ACHN (cell line): ENCODE data around the gene YTHDC1.
"Not testable (repeated sequence)": the region's sequence is repeated elsewhere in the genome, so short reads cannot be mapped to it uniquely, and the experiment has no call there.

Experiments
- DNase-seq: peaks from one replicate; pipeline ENCODE4 v3.0.0-alpha.2; 2015
- in situ Hi-C: cut with HindIII; loops from 2 replicates; pipeline ENCODE4 v1.10.0; 2017; ENCODE audit warnings: low sequenced_read_pairs, low pct_ligation_motif_present, low pct_unique_long_range_greater_than_20kb

The YTHDC1 gene

DNA sequence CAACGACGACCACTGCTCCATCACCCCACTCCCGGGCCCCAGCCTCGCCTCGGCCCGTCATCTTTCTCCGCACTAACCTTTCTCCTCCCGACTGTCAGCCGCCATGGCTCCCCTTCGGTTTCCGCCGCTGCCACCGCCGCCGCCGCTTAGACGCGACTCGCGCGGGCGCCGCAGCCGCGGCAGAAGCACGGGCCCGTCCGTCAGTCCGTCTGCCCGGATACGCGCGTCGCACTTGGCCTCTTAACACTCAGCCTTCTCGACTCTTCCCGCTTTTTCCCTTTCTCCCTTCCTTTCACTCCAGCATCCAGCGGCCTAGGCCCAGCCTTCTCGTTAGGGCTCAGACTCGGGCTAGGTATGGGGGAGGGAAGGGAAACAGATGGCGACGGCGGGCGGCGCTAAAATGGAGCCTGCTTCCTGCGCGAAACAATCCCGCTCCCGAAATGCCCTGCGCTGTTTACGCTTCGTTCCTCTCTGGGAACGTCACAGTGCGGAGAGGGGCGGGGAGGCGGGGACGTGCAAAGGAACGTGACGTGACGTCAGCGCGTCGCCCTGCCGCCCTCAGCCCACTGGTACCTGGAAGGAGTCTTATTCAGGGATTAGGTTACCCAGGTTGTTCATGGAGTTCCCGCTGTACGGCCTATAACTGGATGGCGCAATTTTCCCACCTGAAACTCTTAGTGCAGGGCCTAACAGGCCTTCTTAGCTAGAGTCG lies at the start of gene YTHDC1:
Gene YTHDC1 (minus strand): TSS at position 442 of the 712 bp plus-strand sequence. CDS start 337 bp downstream, at position 105.
- peak; percentile 94 for DNase-seq
- in situ Hi-C loops: no loop called here

DNA sequence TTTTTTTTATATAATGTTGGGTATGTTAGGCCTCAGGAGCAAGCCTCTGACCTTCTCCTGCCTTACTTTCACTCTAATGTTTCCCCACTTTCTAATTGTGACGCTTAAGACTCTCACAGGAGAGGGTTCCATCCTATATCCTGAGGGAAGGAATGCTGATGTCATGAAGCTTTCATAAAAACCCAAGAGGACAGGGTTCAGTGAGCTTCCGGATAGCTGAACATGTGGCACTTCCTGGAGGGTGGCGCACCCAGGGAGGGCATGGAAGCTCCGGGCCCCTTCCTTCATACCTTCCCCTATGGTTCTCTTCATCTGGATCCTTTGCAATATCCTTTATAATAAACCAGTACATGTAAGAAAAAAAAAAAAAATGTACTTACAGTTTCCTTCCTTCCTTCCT lies 49.4 kb upstream of the YTHDC1 start:
- DNase-seq: no peak
- in situ Hi-C loops: no loop called here

DNA sequence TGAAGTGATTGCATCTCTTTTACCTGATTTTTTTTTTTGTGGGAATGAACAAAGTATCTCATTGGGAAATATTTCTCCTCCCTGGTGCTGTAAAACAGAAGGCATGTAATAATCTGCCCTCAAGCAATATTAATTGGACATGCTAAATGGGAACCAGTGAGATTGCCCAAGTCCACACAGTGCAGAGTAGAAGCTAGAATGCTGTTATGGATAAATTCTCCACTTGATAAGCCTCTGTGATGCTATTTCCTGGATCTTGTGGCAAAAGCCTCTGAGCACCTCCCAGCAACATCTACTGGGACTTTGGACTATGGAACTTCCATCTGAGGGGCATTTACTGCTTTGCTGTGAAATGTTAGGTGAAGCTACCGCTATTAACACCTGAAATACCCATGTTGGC lies 46.9 kb upstream of the YTHDC1 start:
- no peak for DNase-seq
- in situ Hi-C loops: no loop called here

GRCh38 chr4:68391436-68391835 lies 41.5 kb upstream of the YTHDC1 start:
- no peak for DNase-seq
- in situ Hi-C loops: no loop called here

DNA sequence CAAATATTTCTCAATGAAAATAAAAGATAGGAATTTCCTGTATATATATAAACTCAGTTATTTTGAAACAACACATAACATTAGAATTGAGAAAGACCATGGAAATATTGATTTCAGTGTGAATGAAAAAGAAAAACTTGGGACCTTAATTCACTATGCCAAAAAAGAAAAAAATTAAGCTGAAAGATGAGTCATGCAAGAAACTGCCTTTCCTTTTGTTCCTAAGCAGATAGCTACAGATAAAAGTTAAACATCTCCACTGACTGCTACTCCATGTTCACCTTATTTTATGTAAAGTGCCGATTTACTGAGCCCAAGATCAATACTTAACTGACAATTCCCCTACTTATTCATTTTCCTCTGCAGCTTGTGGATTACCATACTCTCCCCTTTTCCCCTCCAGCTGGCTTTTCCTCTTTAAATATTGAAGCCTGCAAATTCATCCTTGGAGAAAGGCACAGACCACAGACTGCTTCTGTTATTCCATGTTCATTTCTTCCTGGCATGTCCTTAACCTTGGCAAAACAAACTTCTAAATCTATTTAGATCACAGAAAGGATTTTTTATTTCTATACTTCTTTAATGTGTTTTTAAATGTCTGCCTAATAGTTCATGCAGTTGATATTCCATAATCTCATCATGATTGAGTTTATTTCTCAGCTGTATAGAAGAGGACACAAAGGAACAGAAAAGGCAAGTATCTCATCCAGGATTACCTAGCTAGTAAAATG lies 40.5 kb upstream of the YTHDC1 start:
- no peak for DNase-seq
- in situ Hi-C loops: no loop called here

DNA sequence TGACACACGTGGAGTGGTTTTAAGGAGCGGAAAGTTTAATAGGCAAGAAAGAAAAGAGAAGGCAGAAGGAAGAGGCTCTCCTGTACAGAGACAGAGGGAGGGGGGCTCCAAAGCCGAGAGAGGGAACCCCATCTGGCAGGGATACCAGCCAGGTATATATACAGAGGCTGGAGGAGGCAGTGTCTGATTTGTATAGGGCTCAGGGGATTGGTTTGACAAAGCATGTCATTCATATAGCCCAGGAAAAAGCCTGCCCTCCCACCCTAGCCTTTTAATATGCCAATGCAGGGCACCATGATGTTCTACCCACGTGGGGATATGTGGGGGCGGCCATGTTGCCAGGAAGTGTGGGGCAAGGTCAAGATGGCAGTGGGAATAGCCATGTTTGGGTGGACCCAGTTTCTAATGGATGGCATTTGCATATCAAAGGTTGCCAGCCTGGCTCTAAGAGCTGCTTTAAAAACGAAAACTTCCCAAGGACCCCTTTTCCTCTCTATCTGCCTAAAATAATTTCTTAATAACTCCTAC lies 39.6 kb upstream of the YTHDC1 start:
- in situ Hi-C loops, DNase-seq: not testable (repeated sequence)

- in situ Hi-C loops: no loop called here
Measured at GRCh38 chr4:68388347-68388865, 38.5 kb upstream of the YTHDC1 start.

DNA sequence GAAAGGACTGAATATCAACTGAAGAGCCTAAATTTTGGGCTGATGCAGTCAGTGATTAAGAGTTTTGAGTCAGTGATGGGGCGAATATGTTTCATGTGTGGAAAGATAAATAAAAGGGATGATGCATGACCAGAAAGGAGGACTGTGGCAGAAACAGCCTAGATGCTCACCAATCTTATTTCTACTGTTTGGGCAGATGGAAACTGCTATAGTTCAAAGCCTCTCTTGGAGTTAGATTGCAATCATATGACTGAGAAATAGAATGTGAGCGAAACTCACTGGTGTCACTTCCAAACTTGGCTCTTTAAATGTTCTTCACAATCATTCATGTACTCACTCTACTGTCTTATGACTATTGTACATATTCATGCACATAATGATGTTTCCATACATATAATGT lies 35.4 kb upstream of the YTHDC1 start:
- in situ Hi-C loops: no loop called here
- DNase-seq: no peak

More at GRCh38 chr4:68388347-68388865, 38.5 kb upstream of the YTHDC1 start:
- DNase-seq: no peak

GRCh38 chr4:68383115-68383514 lies 33.2 kb upstream of the YTHDC1 start:
- DNase-seq: no peak
- in situ Hi-C loops: no loop called here

GRCh38 chr4:68378226-68378625 lies 28.3 kb upstream of the YTHDC1 start:
- in situ Hi-C loops: no loop called here
- no peak for DNase-seq

- peak; percentile 83 for DNase-seq
- in situ Hi-C loops: no loop called here
Measured at GRCh38 chr4:68375667-68376559, 26.0 kb upstream of the YTHDC1 start.

- DNase-seq: no peak
Measured at GRCh38 chr4:68373513-68373912, 23.6 kb upstream of the YTHDC1 start.

DNA sequence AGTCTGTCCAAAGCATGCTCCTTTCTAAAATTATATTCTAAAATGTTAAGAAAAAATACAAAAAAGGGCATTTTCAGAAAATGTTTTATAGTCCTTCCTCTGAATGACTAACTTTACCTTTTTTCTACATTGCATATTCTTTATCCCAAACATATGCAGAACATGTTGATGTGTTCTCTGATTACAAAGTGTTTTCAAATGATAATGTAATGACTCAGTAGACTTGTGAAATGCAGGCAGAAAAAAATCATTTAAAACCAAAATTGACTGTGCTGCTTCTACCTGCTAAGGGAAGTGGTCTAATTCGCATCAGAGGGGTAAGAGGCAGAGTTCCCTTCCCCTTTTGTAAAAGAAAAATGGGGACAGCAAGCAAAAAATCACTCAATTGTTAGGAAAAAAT lies 22.7 kb upstream of the YTHDC1 start:
- in situ Hi-C loops: no loop called here
- DNase-seq: no peak

More at GRCh38 chr4:68373513-68373912, 23.6 kb upstream of the YTHDC1 start:
- in situ Hi-C loops: no loop called here

- in situ Hi-C loops: no loop called here
Measured at GRCh38 chr4:68369142-68369805, 19.4 kb upstream of the YTHDC1 start.

GRCh38 chr4:68368691-68369131 lies 18.8 kb upstream of the YTHDC1 start:
- in situ Hi-C loops: no loop called here

More at GRCh38 chr4:68369142-68369805, 19.4 kb upstream of the YTHDC1 start:
- DNase-seq: peak; percentile 91

GRCh38 chr4:68367835-68368234 lies 17.9 kb upstream of the YTHDC1 start:
- in situ Hi-C loops: no loop called here
- DNase-seq: no peak

More at GRCh38 chr4:68368691-68369131, 18.8 kb upstream of the YTHDC1 start:
- DNase-seq: peak; percentile 81

GRCh38 chr4:68366600-68366999 lies 16.7 kb upstream of the YTHDC1 start:
- no peak for DNase-seq
- in situ Hi-C loops: no loop called here

- DNase-seq: no peak
- in situ Hi-C loops: no loop called here
Measured at GRCh38 chr4:68365068-68365467, 15.2 kb upstream of the YTHDC1 start.
